ENCODE data around the gene SIRT7.
"Not testable (repeated sequence)": the region's sequence is repeated elsewhere in the genome, so short reads cannot be mapped to it uniquely, and the experiment has no call there.

The SIRT7 gene

DNA sequence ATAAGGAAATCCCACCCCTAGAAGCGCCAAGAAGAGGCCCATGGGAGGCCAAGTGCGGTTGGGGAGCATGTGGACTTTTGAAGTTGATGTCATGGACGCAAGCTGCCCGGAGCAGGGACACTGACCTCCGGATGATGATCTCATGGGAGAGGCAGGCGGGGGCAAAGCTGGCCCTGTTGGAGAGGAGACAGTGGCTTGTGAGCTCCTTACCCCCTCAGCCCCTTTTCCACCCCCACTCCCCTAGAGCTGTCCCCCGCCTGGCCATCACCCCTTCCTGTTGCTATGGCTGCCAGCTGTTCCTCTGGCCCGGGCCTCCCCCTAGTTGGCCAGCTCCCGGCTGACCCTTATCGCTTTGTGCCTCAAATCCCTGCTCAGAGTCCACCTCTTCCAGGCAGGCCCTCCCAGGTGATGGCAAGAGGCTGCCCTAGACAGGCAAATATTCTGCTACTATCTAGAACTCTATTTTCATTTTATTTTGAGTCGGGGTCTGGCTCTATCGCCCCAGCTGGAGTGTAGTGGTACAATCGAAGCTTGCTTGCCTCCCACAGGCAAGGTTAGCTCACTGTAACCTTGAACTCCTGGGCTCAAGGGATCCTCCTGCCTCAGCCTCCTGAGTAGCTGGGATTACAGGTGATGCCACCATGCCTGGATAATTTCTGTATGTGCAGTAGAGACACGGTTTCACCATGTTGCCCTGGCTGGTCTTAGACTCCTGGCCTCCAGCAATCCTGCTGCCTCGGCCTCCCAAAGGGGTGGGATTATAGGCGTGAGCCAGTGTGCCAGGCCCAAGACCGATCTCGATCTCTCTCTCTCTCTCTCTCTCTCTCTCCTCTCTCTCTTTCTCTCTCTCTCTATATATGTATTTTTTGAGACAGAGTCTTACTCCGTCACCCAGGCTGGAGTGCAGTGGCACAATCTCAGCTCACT, 36.4 kb upstream of the SIRT7 start:
- no peak for DNase-seq

DNA sequence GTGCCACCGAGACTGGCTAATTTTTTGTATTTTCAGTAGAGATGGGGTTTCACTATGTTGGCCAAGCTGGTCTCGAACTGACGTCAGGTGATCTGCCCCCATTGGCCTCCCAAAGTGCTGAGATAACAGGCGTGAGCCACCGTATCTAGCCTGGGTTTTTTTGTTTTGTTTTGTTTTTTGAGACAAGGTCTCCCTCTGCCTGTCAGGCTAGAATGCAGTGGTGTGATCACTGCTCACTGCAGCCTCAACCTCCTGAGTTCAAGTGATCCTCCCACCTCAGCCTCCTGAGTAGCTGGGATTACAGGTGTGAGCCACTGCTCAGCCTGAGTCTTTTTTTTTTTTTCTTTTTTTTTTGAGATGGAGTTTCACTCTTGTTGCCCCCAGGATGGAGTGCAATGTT, 35.5 kb upstream of the SIRT7 start:
- DNase-seq, result not testable (repeated sequence)

DNA sequence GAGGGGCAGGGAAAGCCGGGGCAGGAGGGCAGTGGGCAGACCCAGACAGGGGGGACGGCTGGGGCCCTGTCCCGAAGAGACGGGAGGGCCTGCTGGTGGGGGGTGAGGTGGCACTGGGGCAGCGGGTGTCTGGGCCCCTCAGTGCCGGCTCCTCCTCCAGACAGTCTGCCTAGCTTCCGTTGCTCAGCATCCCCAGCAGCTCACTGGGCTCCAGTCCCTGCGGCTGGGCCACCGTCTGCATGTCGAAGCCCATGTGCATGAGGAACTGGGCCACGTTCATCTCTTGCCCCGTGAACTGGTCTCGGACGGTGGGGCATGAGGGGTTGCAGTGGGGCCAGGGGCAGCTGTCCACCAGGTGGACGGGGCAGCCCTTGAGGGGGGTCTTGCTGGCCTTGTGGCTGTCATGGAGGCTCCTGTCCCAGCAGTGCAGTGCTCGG, 34.8 kb upstream of the SIRT7 start:
- no peak for DNase-seq

DNA sequence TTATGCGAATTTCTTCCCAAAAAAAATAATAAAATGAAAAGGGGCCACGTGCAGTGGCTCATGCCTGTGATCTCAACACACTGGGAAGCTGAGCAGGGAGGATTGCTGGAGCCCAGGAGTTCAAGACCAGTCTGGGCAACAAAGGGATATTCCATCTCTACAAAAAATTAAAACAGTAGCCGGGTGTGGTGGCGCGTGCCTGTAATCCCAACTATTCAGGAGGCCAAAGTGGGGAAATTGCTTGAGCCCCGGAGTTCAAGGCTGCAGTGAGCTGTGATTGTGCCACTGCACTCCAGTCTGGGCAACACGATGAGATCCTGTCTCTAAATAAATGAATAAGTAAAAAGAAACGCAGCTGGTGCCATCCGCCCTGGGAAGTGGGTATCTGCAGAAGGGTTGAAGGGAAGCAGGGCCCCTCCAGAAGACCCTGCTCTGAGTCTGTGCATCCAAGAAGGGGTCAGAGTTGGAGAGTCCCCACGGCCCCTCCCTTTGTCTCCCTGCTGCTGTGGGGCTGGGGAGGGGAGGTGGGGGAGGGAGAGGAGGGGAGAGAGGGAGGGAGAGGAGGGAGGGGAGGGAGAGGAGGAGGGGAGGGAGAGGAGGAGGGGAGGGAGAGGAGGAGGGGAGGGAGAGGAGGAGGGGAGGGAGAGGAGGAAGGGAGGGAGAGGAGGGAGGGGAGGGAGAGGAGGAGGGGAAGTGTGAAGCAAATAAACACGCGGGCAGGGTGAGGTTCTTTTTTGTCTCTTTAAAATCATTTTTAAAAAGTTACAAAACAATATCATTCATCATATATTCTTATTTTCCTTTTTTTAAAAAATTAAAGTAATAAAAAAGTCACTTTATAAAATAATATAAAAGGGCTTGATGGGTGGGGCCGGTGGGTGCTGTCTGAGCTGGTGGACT, 34.1 kb upstream of the SIRT7 start:
- no peak for DNase-seq

DNA sequence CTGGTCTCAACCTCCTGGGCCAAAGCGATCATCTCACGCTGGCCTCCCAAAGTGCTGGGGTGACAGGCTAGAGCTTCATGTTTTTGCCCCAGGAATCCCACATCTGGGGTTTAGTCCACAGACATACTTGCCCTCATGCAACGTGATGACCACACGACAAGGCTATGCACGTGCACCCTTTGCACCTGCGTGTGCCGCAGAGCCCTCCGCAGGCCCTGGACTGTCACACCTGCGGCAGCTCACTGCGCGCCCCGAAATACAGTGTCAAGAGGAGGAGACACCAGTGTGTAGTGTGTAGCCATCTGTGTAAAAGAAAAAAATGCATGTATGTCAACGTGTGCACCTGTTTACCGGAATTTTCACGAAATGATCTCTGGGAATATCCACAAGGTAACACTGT, 32.5 kb upstream of the SIRT7 start:
- DNase-seq, result no peak

DNA sequence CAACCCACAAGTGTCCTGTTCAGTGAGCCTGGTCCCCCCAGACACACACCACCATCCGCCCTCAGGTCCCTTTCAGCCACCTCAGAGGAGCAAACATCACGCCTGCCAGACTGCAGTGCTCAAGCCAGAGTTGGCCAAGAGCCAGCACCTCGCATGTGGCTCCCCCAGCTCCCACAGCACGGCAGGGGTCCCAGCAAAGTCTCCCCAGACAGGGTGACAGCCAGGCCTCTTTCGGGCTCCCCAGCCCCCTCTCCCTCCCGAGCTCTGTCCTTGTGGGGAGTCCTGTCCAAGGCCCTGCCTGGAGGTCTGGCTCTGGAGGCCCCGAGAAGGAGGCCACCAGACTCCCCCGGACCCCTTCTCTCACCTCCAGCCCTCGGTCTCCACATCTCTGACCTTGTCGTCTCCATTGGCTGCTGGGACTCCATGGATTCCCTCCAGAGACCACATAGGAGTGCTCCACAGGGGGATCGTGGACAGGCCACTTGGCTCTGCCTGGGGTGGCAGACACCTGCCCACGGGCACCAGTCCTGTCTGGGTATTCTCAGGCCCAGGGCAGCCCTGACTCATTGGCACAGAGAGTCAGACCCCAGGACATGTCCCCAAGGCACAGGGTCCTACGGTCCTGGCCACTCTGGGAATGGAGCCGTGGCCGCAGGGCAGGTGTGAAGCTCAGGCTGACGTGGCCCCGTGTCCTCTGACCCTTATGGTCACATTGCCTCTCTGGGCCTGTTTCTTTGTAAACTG, 30.8 kb upstream of the SIRT7 start:
- no peak for DNase-seq

DNA sequence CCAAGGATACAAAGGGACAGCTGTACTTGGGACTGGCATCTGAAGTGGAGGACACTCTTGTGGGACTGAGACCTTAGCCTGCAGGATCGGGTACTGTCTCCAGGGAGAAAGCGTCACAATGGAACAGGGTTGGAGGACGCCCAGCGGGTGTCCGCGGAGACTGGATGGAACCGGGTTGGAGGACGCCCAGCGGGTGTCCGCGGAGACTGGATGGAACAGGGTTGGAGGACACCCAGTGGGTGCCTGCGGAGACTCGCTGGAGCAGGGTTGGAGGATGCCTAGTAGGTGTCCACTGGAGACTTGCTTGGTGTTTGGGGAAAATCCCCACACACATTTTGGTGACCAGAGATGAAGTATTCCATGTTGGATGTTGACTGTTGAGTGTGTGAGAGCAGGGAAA, 29.2 kb upstream of the SIRT7 start, which contains the start of gene MYADML2:
MYADML2 (minus strand) TSS at position 45 of the 400 bp plus-strand sequence. CDS start 5,492 bp downstream, outside the sequence.
- DNase-seq, result no peak

DNA sequence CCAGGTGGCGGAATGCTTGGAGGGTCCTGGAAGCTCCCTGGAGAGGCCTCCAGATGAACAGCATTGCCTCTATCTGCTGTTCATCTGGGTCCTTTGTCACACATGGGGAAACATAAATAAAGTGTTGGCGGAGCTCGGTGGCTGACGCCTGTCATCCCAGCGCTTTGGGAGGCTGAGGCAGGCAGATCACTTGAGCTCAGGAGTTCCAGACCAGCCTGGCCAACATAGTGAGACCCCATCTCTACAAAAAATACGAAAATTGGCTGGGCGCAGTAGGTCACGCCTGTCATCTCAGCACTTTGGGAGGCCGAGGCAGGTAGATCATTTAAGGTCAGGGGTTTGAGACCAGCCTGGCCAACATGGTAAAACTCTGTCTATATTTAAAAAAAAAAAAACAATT, 26.9 kb upstream of the SIRT7 start:
- DNase-seq, result no peak

DNA sequence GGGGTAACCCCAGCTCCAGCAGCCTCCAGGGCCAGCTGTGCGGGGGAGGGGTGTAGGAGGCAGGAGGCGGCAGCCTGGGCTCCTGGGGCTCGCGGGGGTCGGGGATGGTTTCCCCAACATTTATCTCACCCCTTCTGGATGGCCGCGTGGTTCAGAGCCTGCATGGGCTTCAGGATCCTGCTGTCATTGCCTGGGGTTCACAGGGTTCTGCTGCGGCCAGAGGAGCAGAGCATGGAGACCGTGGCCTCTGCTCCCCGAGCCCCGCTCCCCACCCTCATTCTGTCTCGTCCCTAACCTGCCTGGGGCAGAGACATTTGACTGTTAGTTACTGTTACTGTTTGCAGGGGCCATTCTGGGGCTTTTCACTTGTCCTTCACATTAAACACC, 24.2 kb upstream of the SIRT7 start:
- no peak for DNase-seq

DNA sequence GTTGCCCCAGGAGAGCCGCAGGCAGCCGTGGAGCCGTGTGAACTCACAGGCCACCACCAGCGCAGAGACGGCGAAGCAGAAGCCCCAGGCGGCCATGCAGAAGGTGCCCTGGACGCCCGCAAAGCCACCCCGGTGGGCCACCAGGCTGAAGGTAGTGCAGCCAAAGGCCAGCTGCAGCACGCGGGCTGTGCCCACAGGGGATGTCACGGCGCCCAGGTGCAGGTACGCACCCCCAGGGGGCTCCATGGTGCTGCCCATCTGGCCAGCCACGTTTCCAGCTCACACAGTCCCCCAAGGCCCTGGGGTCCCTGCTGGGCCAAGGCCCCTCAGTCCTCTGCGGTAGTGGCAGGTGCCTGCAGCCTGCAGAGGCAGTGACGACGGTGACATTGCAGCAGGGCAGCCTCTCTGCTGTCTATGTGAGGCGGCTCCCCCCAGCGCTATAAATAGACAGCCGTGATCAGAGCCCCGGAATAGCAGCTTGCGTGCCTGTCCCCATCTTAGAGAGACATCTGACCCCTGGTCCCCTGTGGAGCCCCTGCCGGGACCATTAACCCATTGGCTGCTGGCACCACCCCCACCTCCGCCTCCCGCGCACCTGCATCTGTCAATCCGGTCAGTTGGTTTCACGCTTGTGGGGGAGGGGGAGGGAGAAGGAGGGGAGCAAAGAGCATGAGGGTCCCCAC, 23.6 kb upstream of the SIRT7 start:
- no peak for DNase-seq

DNA sequence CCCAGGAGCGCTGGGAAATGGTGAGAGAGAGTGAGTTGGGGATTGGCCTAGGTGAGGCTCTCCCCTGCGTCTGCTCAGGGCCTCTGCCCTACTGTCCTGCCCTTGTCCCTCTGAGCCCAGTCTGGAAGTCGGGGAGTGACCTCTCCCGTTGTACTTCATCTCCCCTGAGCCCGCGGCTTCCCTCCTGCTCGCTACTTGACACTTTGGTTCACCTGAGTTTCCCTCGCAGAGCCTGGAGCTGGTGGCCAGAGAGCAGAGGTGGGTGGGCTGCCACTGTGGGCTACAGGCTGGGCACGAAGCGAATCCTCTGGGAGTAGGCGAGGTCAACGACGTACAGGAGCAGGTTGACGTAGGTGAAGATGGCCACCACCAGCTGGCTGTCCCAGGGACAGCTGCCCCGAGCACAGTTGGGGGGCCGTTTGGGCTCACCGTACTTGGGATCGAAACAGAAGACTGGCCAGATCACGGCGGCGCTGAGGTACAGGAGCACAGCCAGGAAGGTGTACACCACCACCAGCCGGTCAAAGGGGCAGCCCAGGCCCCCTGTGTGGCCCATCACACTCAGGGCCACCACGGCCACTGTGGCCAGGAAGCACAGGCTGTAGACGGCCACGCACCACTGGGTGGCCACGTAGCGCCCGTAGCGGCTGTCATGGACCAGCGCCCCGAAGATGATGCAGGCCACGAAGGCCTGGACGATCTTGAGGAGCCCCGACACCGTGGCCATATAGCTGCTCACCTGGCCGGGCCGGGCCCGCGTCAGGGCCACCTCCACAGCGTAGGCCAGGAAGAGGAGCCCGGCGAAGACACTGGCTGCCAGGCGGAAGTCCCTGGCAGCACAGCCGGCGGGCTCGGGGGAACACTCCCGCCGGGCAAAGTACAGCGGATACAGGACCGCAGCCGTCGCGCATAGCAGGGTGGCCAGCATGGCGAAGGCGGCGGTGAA, 22.8 kb upstream of the SIRT7 start:
- no peak for DNase-seq

DNA sequence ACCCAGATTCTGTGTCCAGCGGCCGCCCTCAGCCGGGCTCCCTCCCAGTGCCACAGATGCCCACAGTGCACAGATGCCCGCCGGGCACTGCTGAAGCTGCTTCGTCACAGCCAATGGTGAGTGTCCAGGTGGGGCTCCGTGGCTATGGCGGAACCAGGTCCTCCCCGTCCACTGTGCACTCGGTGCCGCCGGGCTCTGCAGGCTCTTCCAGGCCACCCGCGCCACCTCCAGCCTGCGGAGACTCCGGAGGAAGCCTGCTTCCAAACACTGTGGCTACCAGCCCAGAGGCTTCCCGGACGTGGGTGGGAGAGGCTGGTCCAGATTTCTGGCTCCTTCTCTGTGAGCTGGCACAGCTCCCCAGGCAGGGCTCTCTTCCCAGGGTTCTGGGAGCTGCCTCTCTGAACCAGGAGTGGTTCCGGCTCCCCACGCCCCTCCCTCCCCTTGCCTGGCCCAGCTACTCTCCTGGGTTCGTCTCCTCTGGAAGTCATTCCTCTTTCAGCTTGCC, 22.0 kb upstream of the SIRT7 start:
- no peak for DNase-seq

DNA sequence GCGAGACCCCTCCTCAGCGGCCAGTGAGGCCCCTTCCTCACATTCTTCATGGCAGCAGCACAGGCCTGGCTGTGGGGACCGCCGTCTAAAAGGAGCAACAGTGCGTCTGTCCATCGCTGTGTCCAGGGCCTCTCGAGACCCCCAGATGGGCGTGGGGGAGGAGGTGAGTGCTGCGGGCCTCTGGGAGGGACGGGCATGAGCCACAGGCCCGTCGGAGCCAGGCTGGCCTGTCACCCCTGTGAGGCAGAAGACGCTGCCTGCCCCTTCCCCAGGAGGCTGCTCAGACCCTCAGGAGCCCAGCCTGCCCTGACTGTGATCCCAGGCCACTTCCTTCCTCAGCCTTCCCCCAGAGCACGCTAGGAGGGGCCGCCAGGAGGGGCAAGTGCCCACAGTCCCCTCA, 21.2 kb upstream of the SIRT7 start:
- DNase-seq, result no peak

DNA sequence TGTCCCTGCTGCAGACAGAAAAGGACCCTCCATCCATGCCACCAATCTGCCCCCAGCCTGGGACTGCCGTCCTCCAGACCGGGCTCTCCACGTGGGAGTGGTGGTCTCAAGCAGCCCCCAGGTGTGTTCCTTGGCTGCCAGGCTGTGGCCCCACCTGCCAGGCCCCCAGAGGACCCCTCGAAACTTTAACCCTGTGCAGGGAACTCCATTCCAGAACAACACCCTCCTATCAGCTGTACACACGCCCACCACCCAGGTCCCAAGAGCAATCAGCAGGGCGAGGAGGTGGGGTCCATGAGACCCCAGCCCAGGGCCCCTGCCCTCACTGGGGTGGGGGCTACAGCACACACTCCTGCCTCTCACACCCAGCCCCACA, 17.7 kb upstream of the SIRT7 start:
- DNase-seq, result no peak

DNA sequence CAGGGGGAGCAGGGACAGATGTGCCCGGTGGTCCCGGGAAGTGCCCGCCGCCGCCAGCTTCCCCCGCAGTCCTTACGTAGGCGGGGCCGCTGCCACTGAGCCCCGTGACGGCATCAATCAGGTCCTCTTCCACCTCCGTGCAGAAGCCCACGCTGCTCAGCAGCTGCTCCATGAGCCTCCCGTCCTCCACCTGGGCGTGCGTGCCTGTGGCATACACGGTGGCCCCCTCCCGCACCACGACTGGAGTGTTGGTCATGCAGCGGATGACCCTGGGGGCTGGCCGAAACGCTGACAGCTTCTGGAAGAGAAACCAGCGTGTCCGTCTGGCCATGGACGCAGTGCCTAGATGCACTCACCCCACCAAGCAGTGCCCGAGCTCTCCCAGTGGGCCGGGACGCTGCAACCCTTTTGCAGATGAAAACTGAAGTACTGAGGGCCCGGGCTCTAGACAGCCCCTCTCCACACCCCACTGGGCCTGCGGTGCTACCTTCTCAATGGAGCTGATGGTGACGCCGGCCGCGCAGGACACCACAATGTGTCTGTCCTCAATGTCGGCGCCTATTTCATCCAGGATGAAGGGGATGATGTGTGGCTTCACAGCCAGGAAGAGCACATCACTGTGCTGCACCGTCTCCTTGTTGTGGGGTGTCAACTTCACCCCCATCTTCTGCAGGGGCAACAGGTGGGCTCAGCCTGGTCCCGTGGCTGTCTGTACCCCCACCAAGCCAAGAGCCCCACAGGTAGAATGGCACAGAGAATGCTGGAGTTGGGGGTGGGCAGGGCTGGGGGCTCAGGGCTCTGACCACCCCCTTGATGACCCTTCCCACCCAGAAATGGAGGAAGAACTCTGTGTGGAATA, 17.1 kb upstream of the SIRT7 start:
- no peak for DNase-seq

DNA sequence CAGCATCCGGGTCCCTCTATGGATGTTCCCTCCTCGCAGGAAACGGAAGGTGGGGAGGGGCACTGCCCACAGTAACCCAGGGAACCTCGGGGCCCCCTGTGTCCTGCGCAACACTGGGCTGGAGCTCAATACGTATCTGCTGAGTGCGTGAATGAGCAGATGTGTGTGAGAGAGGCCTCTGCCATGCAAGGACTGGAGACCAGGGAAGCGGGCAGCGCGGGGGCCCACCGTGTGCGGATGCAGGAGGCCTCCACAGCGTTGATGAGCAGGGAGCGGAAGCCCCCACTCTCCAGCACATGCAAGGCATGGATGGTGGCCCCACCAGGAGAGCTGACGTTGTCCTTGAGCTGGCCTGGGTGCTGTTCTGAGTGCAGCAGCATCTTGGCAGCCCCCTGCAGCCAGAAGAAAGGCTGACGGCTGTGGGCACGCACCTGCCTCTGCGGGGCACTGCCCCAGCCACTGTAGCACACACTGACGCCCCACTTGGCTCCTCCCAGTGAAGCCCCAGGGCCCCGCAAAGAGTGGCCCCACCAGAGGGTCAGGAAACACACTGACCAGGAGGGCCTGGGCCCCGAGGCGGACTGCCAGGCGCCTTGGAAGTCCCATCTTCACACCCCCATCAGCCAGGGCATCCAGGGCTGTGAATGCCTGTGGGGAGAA, 16.3 kb upstream of the SIRT7 start:
- DNase-seq, result no peak

DNA sequence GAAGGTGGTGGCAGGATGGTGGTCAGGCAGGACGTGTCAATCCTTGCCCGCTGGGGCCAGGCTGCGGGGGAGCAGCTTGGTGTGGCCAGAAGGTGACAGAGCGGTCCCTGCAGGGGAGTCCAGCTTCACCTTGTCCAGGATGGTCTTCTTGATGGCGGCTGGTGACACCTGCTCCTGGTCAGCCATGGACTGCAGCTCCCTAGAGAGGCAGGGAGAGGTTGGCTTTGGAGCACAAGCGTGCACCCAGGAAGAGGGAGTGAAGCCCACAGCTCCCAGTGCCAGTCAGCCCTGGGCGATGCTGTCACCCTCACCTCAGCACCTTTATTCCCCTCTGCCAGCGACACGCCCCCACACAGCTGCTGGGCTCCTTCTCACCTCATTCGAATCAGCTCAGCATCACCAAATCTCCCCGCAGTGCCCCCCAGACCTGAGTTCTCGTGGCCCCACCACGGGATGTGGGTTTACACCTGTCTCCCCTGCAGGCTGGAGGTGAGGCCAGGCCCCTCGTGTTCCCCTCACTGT, 15.3 kb upstream of the SIRT7 start:
- no peak for DNase-seq

DNA sequence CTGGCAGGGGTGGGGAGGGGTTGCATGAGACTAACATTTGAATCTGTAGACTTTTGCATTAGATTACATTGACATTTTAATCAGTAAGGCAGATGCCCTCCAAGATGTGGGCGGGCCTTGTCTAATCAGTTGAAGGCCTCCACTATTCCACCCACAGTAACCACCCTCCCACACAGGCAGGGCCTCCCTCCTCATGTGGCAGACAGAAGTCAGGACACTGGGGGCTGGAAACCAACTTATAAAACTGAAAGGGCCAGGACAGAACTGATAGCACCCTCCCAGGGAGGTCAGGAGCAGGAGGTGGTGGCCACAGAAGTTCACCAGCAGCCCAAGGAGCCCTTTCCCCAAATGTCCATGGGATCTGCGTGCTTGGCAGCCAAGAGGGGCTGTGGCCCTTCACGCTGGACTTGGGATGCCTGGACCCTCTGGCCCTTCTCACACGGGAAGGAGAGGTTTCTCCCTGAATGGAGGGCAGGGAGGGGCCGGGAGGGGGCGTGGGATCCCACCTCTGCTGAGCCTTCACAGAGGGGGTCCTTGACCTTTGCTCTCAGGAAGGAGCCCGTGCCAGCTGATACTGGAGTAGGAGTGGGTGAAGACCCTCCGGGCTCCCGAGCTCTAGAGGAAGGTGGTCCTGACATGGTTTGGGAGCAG, 14.5 kb upstream of the SIRT7 start:
- DNase-seq, result no peak

All from activated CD4-positive, alpha-beta T cell treated with anti-CD3 and anti-CD28 coated beads, Interleukin-2, amount 50 U/mL, for 16 hours (primary cell).